HG03095 (cell line): ENCODE results near the gene FNTB.
"Not testable (repeated sequence)": the region's sequence is repeated elsewhere in the genome, so short reads cannot be mapped to it uniquely, and the experiment has no call there.

Experiments used
- ATAC-seq: cut with Tn5 transposase; IDR thresholded peaks from one replicate; pipeline ENCODE4 v1.9.1; 2021; ENCODE audit warnings: moderate library complexity; ENCODE audit not compliant: unreplicated experiment

FNTB gene

DNA sequence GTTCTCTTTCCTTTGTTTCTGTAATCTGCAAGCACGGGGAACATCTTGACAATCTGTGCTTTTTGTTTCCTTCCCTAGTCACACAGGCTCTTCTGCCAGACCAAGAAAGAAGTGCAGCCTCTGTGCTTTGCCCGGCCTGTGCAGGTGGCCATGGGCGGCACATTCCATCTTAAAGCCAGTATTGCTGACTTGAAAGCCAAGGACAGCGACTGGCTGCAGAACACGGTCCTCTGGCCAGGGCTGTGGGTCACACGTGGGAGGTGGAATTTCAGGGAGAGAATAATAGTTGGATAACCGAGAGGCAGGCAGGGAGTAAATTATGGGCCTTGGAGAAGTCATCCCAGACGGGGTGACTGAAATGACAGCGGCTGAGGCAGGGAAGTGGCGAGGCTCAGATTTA lies 24.8 kb downstream of the FNTB start:
- no peak for ATAC-seq

GRCh38 chr14:65012353-65012752 lies 25.7 kb downstream of the FNTB start:
- ATAC-seq, result no peak

DNA sequence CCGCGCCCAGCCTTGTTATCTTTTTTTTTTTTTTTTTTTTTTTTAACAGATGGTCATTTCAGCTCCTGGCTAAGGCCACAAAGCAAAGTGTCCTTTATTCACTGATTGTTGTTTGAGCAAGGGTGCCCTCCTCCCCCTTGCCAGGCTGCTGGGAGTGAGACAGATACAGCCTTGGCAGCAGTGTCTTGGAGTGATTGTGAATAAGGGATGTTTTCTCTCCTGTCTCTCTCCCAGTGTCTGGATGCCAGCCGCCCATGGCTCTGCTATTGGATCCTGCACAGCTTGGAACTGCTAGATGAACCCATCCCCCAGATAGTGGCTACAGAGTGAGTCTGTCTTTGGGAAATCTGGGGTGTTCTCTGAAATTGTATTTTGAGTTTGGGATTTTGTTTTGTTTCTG lies 28.7 kb downstream of the FNTB start:
- no peak for ATAC-seq

DNA sequence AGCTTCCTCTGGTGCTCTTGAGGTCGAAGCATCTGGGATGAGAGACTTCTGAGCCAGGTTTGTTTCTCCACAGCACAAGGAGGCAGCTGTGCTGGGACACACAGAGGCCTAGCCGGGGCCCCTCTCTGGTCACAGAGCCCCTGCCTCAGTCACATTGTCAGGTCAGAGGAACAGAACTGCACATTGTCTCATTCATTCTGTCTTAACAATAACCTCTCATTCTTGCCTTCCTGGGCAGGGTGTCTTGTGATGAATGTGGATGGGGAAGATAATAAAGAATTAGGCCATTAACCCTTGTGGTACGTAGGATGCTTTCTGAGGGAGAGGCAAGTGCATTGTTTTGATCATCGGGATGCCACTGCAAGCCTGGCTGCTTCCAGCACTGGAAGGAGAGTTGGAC lies 29.8 kb downstream of the FNTB start:
- no peak for ATAC-seq

DNA sequence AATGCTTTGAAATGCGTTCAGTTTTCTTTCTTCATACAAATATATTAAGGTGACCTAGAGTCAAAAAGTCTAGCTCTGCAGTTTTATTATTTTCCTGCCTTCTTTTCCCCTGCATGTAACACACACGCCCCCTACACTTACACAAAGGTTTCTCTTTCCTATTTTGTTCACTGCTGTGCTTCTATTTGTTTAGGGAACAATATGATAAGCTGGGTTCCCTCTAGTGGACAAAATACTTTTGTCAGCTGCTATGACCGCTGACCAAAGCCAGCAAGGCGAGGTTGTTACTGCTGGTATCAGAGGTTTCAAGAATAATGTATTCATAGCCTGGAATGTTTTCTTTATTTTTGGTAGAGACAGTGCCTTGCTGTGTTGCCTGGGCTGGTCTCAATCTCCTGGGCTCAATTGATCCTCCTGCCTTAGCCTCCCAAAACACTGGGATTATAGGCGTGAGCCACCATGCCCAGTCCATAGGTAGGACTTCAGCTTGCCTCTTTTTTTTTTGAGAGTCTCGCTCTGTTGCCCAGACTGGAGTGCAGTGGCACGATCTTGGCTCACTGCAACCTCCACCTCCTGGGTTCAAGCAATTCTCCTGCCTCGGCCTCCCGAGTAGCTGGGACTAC lies 33.4 kb downstream of the FNTB start:
- peak; percentile 60 for ATAC-seq

DNA sequence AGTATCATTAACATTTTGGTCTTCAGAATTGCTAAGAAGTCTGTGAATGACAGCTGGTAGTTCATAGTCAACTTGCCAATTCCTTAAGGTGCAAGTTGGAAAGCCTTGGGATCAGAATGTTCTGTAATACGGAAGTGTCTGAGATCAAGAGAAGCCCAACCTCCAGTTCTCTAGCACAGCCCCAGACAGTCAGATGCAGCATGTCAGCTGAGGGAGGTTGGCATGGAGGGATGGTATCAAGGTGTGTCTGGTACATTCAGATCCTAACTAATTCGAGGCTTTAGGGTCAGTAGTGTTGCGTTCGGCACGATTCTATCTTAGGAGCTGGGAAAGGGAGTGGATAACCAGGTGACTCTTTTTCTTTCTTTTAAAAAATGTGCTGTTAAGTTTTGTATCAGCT lies 38.3 kb downstream of the FNTB start:
- ATAC-seq, result no peak

GRCh38 chr14:65025818-65026217 lies 39.1 kb downstream of the FNTB start:
- ATAC-seq, result no peak

- no peak for ATAC-seq
These were observed 39.8 kb downstream of the FNTB start for GRCh38 chr14:65026526-65026925.

DNA sequence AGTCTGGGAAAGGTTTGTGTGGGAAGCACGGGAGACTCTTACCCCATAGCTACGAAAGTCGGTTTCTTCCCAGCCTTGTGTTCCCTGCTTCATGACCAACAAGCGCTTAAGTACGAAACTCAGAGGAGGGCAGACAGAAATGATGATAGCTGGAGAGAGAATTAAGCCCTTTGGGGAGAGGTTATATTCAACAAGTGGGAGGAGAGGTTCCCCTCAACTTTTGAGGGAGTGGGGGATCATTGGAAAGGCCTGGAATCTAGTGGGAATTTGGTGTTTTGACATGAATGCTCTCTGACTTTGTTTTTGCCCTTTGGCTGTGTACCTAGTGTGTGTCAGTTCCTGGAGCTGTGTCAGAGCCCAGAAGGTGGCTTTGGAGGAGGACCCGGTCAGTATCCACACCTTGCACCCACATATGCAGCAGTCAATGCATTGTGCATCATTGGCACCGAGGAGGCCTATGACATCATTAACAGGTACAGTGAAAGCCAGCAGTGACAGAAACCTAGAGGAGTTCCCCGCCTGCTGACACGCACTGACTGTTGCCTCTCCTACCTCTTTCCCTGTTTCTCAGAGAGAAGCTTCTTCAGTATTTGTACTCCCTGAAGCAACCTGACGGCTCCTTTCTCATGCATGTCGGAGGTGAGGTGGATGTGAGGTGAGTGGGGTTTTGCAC lies 40.6 kb downstream of the FNTB start:
- no peak for ATAC-seq

GRCh38 chr14:65028937-65029336 lies 42.2 kb downstream of the FNTB start:
- ATAC-seq, result no peak

DNA sequence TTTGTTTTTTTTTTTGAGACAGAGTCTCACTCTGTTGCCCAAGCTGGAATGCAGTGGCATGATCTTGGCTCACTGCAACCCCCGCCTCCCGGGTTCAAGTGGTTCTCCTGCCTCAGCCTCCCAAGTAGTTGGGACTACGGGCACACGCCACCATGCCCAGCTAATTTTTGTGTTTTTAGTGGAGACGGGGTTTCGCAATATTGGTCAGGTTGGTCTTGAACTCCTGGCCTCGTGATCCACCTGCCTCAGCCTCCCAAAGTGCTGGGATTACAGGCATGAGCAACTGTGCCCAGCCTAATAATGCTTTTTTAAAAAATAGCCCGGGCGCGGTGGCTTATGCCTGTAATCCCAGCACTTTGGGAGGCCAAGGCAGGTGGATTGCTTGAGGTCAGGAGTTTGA lies 44.6 kb downstream of the FNTB start:
- not testable (repeated sequence) for ATAC-seq

GRCh38 chr14:65032319-65032718 lies 45.6 kb downstream of the FNTB start:
- no peak for ATAC-seq

- no peak for ATAC-seq
These were observed 46.5 kb downstream of the FNTB start for GRCh38 chr14:65033181-65033580.

DNA sequence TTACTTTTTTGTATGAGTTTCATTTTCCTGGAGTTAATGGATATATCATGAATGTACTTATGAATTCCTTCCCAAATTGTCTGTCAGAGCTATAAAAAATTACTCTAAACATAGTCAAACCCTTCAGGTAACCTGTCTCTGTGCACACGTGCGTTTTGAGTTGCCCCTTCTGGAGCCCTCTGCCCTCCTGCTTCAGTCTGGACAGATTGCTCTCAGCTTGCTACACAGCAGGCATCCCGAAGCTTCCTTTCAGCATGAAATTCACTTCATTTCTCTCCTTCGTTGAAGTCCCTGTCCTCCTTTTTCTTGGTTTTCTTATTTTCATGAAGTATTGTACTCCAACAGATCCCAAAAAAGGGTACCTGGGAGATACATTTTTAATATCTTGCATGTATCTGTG lies 47.3 kb downstream of the FNTB start:
- ATAC-seq, result no peak

- no peak for ATAC-seq
These were observed 48.4 kb downstream of the FNTB start for GRCh38 chr14:65035049-65035448.

DNA sequence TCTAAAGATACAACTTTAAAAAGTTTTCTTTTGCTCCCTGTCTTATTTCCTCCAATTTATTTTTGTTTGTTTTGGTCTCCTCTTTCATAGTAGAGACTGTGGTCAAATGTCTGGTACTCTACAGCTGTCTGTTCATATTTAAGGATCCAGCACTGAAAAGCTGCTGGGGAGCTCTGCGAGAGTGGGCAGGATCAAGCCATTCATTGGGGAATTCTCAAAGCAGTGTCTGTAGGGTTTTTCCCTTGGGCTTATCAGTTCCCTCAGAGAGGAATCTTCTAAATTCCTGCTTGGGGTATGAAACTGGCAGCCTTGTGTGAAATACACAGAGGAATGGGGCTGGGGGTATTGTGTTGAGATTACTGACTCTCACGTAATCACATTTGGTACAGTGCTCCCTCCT lies 52.3 kb downstream of the FNTB start:
- no peak for ATAC-seq

GRCh38 chr14:65040666-65041433 lies 54.2 kb downstream of the FNTB start:
- no peak for ATAC-seq

- ATAC-seq, result no peak
These were observed 54.8 kb downstream of the FNTB start for GRCh38 chr14:65041434-65041915.

- ATAC-seq, result no peak
These were observed 55.6 kb downstream of the FNTB start for GRCh38 chr14:65042296-65042695.

DNA sequence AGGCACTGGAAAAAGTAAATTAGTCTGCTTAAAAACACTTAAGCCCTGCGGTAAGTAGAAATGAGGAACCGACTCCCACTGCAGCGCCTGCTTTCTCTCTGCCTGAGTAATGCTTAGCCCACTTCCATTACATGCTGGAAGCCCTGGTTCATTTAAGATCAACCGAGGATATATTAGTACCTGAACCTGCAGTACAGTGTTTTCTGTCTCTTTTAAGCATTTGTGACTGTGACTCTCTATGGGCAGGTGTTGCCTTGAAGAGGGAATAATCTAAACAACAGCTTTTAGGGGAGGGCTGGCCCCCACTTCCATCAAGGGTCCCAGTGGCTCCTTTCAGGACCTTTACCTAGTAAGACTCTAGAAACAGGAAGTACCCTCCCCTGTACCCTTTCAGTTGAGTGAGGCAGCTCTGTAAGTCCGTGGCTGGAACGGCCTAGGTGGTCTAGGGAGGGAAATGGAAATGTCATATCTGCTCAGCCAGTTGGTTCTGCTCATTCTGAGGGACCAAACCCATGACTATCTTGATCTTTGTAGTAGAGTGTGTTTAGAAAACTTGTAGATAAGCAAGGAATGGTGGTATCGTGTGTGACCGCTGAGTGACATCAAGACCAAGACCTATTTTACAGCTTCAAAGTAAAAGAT lies 56.2 kb downstream of the FNTB start:
- ATAC-seq, result no peak

DNA sequence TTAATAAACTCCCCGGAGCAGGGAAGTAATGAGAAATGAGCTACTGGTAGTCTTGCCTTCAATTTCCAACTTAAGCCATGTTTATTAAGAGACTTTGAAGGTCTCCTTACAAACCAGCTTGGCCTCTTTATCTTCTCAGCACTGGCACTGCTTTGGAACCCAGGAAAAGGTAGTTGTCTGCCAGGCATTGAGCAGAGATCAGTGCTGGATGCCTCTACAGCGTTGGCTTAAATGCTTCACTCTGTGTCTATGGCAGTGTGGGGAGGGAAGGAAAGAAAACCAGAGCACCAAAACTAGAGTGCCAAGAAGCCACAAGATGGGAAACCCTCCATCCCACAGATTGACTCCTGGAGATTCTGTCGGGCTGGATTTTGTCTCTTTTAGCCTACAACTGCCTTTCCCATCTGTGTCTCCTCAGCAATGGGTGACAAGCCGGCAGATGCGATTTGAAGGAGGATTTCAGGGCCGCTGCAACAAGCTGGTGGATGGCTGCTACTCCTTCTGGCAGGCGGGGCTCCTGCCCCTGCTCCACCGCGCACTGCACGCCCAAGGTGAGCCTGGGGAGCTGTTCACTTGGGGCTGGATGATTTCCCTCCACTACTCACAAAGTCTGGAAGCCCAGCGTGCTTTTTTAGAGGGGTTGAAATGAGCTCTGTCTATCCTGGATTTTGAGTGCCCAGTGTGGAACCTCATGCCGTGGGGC lies 57.3 kb downstream of the FNTB start:
- no peak for ATAC-seq
